HL-60 (cell line): ENCODE results near the gene ADAMTSL5.

ENCODE experiments used
- CTCF ChIP-seq: IDR thresholded peaks from one replicate; pipeline ENCODE4 v1.5.1; 2011; ENCODE audit warnings: low read length, control low read depth, inconsistent platforms; ENCODE audit not compliant: insufficient read depth
- GABPA ChIP-seq: IDR thresholded peaks from 2 replicates; pipeline ENCODE4 v1.6.1; 2012; ENCODE audit warnings: low read depth
- POLR2AphosphoS5 ChIP-seq: IDR thresholded peaks from 2 replicates; pipeline ENCODE4 v1.6.1; 2012; ENCODE audit warnings: low read depth
- REST ChIP-seq: IDR thresholded peaks from 2 replicates; pipeline ENCODE4 v1.6.1; 2012; ENCODE audit warnings: low read depth; ENCODE audit not compliant: insufficient replicate concordance

- TF ChIP-seq CTCF (no peak), REST (no peak), GABPA (no peak), POLR2AphosphoS5 (no peak)
Observed at GRCh38 chr19:1560286-1560882, 47.6 kb upstream of the ADAMTSL5 start.
